ENCODE results near the gene EPB41L1. TPM values are rescaled to one million over a fixed set of nuclear protein-coding genes. Genes with fewer than 3 reads are reported as not detected.

Gene EPB41L1
- polyA plus RNA-seq, 3 donors, result 0.05 TPM; not detected in 2

DNA sequence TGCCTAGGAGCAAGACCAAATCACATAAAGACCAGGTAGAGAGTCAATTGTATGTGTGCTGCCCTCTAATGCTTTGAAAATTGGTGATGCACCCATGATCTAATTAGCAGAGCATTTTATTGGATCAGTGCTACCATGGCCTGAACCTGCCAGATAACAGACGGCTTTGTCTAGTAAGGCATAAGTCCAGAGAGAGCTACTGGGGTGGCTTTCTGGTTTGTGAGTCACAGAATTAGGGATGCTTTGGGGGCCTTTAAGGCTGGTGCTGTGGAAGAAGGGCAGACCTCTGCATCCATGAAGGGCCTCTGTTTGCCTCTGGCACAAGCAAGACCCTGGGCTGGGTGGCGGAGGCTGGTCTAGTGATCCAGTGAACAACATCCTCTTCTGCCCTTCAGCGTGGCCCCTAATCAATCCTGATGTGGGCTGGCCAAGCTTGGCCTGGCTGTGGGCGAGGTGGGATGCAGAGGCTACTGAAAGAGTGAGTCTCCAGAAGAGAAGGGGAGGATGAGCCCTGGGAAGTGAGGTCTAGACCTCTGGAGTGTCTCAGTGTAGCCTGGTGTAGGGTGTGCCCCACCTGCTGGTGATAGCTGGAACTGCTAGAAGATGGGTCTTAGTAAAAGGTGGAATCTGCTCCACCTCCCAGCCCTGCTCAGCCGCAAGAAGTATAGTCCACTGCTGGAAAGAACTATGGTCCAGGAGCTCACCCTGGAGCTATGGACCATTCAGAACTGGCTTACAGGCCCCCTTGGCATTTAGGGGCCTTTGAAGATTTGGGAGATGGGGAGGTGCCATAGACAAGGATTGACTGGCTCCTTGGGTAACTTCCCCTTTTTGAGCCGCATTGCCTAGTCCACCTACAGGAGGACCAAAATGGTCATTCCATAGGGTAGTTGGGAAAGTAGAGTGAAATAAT is 45.1 kb downstream of the EPB41L1 start:
- WGBS (ENCODE audit: insufficient coverage), result 72% methylated on average over 4 of the region's 6 CpGs
- peak; percentile 51 to 66 (median 55) for DNase-seq
- Histone ChIP-seq H4K20me1 (ENCODE audit: insufficient read depth, low read length) (peaks cover 3% of the 10 kb centered on the region), H3K9me3 (replicated peaks in 1 of 2; ENCODE audit: control insufficient read depth in 1 of 2, insufficient read depth in 1 of 2, low read length in 2 of 2) (no peaks in the 10 kb centered on the region), H3K36me3 (replicated peaks in 1 of 2; ENCODE audit: control insufficient read depth in 1 of 2, insufficient read depth in 2 of 2, low read length in 2 of 2) (no peaks in the 10 kb centered on the region), H3K27me3 (ENCODE audit: control insufficient read depth in 2 of 2, insufficient read depth in 2 of 2, low read length in 2 of 2) (peaks cover 0 to 4% of the 10 kb centered on the region in 2 donors), H3K79me2 (ENCODE audit: insufficient read depth, low read length) (no peaks in the 10 kb centered on the region), H3K4me3 (replicated peaks in 1 of 3; ENCODE audit: low read depth in 2 of 3, low read length in 3 of 3) (no peak overlapping the region), H3K9ac (ENCODE audit: insufficient read depth, low read length, poor library complexity, severe bottlenecking) (no peak overlapping the region), H2AFZ (ENCODE audit: insufficient read depth, low read depth, low read length, poor library complexity, severe bottlenecking) (peak overlapping the region; percentile 39), H3K4me2 (replicated peaks; ENCODE audit: extremely low read depth, low read length, poor library complexity, severe bottlenecking) (no peak overlapping the region), H3K27ac (ENCODE audit: low read depth in 1 of 2, low read length in 2 of 2) (no peak overlapping the region), H3K4me1 (ENCODE audit: control insufficient read depth in 1 of 2, insufficient read depth in 2 of 2, low read length in 2 of 2) (no peaks in the 10 kb centered on the region)
- TF ChIP-seq, protein P1, sequence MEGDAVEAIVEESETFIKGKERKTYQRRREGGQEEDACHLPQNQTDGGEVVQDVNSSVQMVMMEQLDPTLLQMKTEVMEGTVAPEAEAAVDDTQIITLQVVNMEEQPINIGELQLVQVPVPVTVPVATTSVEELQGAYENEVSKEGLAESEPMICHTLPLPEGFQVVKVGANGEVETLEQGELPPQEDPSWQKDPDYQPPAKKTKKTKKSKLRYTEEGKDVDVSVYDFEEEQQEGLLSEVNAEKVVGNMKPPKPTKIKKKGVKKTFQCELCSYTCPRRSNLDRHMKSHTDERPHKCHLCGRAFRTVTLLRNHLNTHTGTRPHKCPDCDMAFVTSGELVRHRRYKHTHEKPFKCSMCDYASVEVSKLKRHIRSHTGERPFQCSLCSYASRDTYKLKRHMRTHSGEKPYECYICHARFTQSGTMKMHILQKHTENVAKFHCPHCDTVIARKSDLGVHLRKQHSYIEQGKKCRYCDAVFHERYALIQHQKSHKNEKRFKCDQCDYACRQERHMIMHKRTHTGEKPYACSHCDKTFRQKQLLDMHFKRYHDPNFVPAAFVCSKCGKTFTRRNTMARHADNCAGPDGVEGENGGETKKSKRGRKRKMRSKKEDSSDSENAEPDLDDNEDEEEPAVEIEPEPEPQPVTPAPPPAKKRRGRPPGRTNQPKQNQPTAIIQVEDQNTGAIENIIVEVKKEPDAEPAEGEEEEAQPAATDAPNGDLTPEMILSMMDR (IDR thresholded peaks at IDR 0.05), result peak; percentile 95
- intact Hi-C loops (cut with micrococcal nuclease), result loop anchor here in 1 of 2 donors (5.0 kb wide), 2 partner anchors 42 to 243 kb away; no protein-coding TSS in a partner anchor
- H3K27ac Mint-ChIP-seq, result peak overlapping the region in 1 of 7 donors; percentile 64
- peaks cover 3 to 10% (median 8%) of the 10 kb centered on the region in 3 donors for H3K27me3 Mint-ChIP-seq (ENCODE audit: low read depth in 3 of 3)
- H3K9me3 Mint-ChIP-seq, result no peaks in the 10 kb centered on the region
- no peaks in the 10 kb centered on the region for H3K36me3 Mint-ChIP-seq
- peaks cover 7% of the 10 kb centered on the region for H3K4me1 Mint-ChIP-seq
- H3K4me3 Mint-ChIP-seq, result no peak overlapping the region

DNA sequence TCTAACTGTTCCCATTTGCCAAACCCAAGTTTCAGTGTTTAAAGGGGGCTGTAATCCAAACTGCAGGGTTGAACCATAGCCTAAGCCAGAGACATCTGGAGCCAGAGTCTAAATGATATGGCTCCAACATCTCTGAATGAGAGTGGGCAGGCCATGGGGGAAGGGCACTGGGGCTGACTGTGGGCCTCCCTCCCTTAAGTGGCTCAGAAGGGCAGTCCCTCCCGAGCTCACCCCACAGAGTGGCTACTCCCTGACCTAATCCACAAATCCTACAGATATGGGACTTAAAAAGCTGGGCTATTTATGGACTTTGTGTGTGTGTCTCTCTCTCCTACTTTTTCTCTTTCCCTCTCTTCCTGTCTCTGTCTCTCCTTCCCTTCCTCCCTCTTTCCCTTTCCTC is 45.9 kb downstream of the EPB41L1 start:
- Histone ChIP-seq H3K9me3 (replicated peaks in 1 of 2; ENCODE audit: control insufficient read depth in 1 of 2, insufficient read depth in 1 of 2, low read length in 2 of 2) (no peaks in the 10 kb centered on the region), H4K20me1 (ENCODE audit: insufficient read depth, low read length) (peaks cover 3% of the 10 kb centered on the region), H3K4me2 (replicated peaks; ENCODE audit: extremely low read depth, low read length, poor library complexity, severe bottlenecking) (no peak overlapping the region), H3K79me2 (ENCODE audit: insufficient read depth, low read length) (no peaks in the 10 kb centered on the region), H3K4me3 (replicated peaks in 1 of 3; ENCODE audit: low read depth in 2 of 3, low read length in 3 of 3) (no peak overlapping the region), H3K27ac (ENCODE audit: low read depth in 1 of 2, low read length in 2 of 2) (no peak overlapping the region), H3K9ac (ENCODE audit: insufficient read depth, low read length, poor library complexity, severe bottlenecking) (no peak overlapping the region), H2AFZ (ENCODE audit: insufficient read depth, low read depth, low read length, poor library complexity, severe bottlenecking) (no peak overlapping the region), H3K36me3 (replicated peaks in 1 of 2; ENCODE audit: control insufficient read depth in 1 of 2, insufficient read depth in 2 of 2, low read length in 2 of 2) (no peaks in the 10 kb centered on the region), H3K27me3 (ENCODE audit: control insufficient read depth in 2 of 2, insufficient read depth in 2 of 2, low read length in 2 of 2) (peaks cover 0 to 4% of the 10 kb centered on the region in 2 donors), H3K4me1 (ENCODE audit: control insufficient read depth in 1 of 2, insufficient read depth in 2 of 2, low read length in 2 of 2) (no peaks in the 10 kb centered on the region)
- TF ChIP-seq, protein P1 (IDR thresholded peaks at IDR 0.05), result no peak
- Mint-ChIP-seq H3K4me3 (no peak overlapping the region), H3K36me3 (no peaks in the 10 kb centered on the region), H3K9me3 (no peaks in the 10 kb centered on the region), H3K4me1 (peaks cover 7% of the 10 kb centered on the region), H3K27ac (no peak overlapping the region), H3K27me3 (ENCODE audit: low read depth in 3 of 3) (peaks cover 3 to 10% (median 6%) of the 10 kb centered on the region in 3 donors)
- no CpG with 5 or more reads among the region's 1 CpG for WGBS (ENCODE audit: insufficient coverage)
- DNase-seq, result no peak
- intact Hi-C loops (cut with micrococcal nuclease), result loop anchor here in 1 of 2 donors (5.0 kb wide), 1 partner anchor 242 kb away; no protein-coding TSS in a partner anchor

Measured in CD14-positive monocyte (primary cell).